Kidney (tissue), 11 donors: ENCODE data around the gene NPIPB6. TPM values are rescaled to one million over a fixed set of nuclear protein-coding genes. Genes with fewer than 3 reads are reported as not detected.
"Not testable (repeated sequence)": the region's sequence is repeated elsewhere in the genome, so short reads cannot be mapped to it uniquely, and the experiment has no call there.

Experiments used
- DNase-seq, 5 donors: peaks; one replicate each; pipeline ENCODE4 v3.0.0-alpha.2; 2013 to 2020
- FAIRE-seq: peaks from 2 replicates; lab custom pipeline; 2012; peaks lifted over from hg19 to GRCh38; lab: Jason Lieb, UNC
- H3K27ac ChIP-seq, 2 donors: one replicate each; pipeline ENCODE4 v1.7.0; 2013; ENCODE audit warnings: low read depth in 2 of 2, low read length in 2 of 2, inconsistent platforms in 1 of 2
- H3K27me3 ChIP-seq: one replicate; pipeline ENCODE4 v1.7.1; 2013; ENCODE audit warnings: low read length, inconsistent platforms; ENCODE audit not compliant: control insufficient read depth, insufficient read depth
- H3K36me3 ChIP-seq, 3 donors: one replicate each; pipeline versions ENCODE4 v1.7.0 to v1.7.1; 2013; ENCODE audit warnings: low read length in 3 of 3, control low read depth in 1 of 3, inconsistent platforms in 1 of 3; ENCODE audit not compliant: insufficient read depth in 3 of 3, control insufficient read depth in 2 of 3
- H3K4me1 ChIP-seq, 3 donors: one replicate each; pipeline versions ENCODE4 v1.7.0 to v1.7.1; 2013; ENCODE audit warnings: low read length in 3 of 3, inconsistent platforms in 1 of 3, low read depth in 1 of 3; ENCODE audit not compliant: control insufficient read depth in 2 of 3, insufficient read depth in 2 of 3
- H3K4me3 ChIP-seq, 3 donors: one replicate each; pipeline versions ENCODE4 v1.7.0 to v1.8.1; 2013; ENCODE audit warnings: low read length in 3 of 3, control low read depth in 1 of 3, inconsistent platforms in 1 of 3
- H3K9ac ChIP-seq, 3 donors: one replicate each; pipeline versions ENCODE4 v1.7.0 to v1.7.1; 2013; ENCODE audit warnings: low read length in 3 of 3, control low read depth in 1 of 3, inconsistent platforms in 1 of 3
- H3K9me3 ChIP-seq, 3 donors: one replicate each; pipeline versions ENCODE4 v1.7.0 to v1.7.1; 2013; ENCODE audit warnings: low read length in 3 of 3, control low read depth in 1 of 3, inconsistent platforms in 1 of 3; ENCODE audit not compliant: control insufficient read depth in 2 of 3, insufficient read depth in 1 of 3
- intact Hi-C: fragments of 100-400 bp; cut with DNase I; formaldehyde crosslinking; loops from one replicate; pipeline ENCODE4 v1.11.1; 2022
- polyA plus RNA-seq: library from polyadenylated mRNA; stranded (reverse); fragments of 350-450 nt; fragmentation: Illumina TruSeq; extraction: RNeasy Lipid Tissue Mini Kit (QIAGEN cat#74804); gene quantifications from one replicate; pipeline ENCODE4 v1.2.3, GENCODE V29; 2014; ENCODE audit warnings: low read depth, low replicate concordance; ENCODE audit not compliant: insufficient read depth
- total RNA-seq: library from RNA; stranded (reverse); fragmentation: NEBNext Ultra II Directional; extraction: Animal tissue kit (Norgen Biotek cat#: 25700); gene quantifications from one replicate; pipeline ENCODE4 v1.2.1, GENCODE V29; 2021
- donor health status: control.
- donor health status: control.
- donor health status: DM: yes; HTN: yes; CAD: no.
- donor health status: Normal renal cell carcinoma (clear cell type).

The NPIPB6 gene
- total and polyA plus RNA-seq, 2 donors from 2014 or later: 2.4 TPM; not detected in 1

DNA sequence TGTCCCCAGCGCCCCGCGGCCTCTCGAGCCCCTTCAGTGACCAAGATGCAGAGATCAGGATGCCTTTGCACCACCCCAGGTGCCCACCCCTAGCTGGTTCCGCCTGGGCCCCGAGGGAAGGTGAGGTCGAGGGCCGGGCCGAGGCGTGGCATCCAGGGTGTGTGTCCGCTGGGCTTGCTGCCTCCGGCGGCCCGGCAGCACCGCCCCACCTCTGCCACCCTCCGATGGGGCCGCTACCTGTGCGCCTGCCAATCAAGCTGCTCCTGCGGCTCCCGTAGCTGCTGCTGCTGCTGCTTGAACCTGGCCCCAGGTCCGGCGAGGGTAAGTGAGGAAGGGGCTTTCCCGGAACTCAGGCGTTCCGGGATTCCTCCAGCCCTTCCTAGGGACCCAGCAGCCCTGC, 11.0 kb upstream of the NPIPB6 start:
- H3K27ac ChIP-seq, FAIRE-seq, DNase-seq, H3K27me3 ChIP-seq, H3K4me3 ChIP-seq, intact Hi-C loops, H3K9ac ChIP-seq, H3K9me3 ChIP-seq, H3K36me3 ChIP-seq, H3K4me1 ChIP-seq: not testable (repeated sequence)

DNA sequence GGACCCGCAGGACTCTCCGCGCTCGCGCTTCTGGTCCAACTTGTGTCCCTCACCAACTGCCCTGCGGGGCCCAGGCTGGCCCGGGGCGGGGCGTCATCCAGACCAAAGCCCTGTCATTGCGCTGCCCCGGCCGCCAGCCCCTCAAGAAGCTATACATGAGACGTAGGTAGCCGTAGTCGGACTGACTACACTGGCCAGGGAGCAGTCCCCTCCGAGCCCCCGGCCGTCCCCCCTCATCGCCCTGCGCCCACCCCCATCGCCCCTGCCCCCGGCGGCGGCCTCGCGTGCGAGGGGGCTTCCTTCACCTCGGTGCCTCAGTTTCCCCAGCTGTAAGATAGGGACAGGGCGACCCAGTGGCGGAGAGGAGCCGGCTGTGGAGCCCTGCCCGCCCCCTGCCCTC, 4.6 kb upstream of the NPIPB6 start:
- H3K36me3 ChIP-seq, intact Hi-C loops, H3K9me3 ChIP-seq, H3K4me1 ChIP-seq, H3K4me3 ChIP-seq, H3K27ac ChIP-seq, H3K9ac ChIP-seq, H3K27me3 ChIP-seq, FAIRE-seq: not testable (repeated sequence)
- peak; percentile 1 to 45 (median 8) for DNase-seq

DNA sequence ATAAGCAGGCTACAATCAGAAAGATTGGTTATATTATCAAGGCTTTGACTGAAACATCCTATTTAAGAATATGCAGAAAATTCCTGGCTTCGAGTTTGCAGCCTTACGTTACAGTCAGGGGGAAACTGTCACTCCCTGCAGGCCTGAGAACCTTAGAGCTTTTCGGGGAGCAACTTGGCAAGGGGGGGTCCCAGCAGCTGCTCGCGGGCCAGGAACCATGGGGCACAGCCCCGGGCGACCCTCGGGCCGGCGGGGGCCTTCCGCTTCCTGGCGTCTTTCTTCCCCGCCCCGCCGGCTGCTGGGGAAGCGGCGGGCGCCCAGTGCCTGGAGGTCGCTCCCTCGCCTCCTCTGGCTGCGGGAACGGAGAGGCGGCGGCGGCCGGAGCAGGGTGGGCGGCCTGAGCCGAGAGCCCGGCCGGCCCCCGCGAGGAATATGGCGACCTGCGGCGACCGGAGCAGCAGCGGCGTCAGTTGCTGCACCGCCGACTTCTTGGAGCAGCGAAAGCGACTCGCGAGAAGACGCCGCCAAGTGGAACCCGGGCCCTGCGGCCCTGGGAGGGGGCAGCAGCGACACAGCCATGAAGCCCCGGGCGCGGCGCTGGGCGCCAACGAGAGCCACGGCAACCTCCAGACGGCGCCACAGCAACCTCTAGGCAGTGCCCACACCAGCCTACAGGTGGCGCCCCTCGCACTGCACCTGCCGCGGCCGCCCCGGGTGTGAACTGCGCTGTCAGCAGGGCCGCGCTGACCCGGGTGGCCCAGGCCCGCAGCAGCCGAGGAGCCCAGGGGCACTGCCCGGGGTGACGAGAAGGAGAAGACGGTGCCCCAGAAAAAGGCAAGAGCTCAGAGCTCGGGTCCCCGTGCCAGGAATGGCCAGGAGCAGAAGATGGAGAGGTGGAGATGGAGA, 1.2 kb upstream of the NPIPB6 start:
- H3K9me3 ChIP-seq, H3K27me3 ChIP-seq, H3K4me3 ChIP-seq, H3K36me3 ChIP-seq, H3K4me1 ChIP-seq, H3K9ac ChIP-seq, H3K27ac ChIP-seq, FAIRE-seq, intact Hi-C loops: not testable (repeated sequence)
- DNase-seq: peak in 1 of 5 donors; percentile 18

DNA sequence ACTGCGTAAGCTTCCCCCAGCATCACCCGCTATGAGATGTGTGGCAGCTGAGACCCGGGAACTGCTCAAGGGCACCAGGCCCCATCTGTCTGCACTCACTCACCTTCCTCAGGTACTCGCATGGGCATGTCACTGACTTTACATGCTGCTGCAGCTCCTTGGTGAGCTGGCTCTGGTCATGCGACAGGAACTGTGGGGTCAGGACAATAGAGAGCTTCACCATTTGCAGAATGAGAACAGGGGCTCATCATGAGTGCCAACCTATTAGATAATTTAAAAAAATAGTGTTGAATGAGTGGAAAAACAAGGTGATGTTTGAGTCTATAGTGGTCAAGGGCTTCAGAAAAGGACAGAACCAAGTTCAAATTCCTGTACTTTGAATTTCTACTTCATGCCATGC, 708 bp downstream of the NPIPB6 start:
- DNase-seq, H3K27me3 ChIP-seq: not testable (repeated sequence)

DNA sequence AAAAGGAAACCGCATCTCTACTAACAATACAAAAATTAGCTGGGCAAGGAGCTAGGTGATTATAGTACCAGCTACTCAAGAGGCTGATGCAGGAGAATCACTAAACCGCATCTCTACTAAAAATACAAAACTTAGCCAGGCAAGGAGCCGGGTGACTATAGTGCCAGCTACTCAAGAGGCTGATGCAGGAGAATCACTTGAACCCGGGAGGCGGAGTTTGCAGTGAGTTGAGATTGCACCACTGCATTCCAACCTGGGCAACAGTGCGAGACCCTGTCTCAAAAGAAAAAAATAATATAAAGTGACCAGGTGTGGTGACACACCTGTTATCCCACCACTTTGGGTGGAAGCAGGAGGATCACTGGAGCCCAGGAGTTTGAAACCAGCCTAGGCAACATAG, 25.1 kb downstream of the NPIPB6 start:
- H3K27me3 ChIP-seq, H3K9ac ChIP-seq, H3K4me1 ChIP-seq, H3K9me3 ChIP-seq, intact Hi-C loops, H3K36me3 ChIP-seq, FAIRE-seq, H3K4me3 ChIP-seq, H3K27ac ChIP-seq, DNase-seq: not testable (repeated sequence)

More for the DNA sequence above, 708 bp downstream of the NPIPB6 start:
- H3K4me3 ChIP-seq, H3K36me3 ChIP-seq, FAIRE-seq, H3K9me3 ChIP-seq, H3K27ac ChIP-seq, intact Hi-C loops, H3K9ac ChIP-seq, H3K4me1 ChIP-seq: not testable (repeated sequence)

DNA sequence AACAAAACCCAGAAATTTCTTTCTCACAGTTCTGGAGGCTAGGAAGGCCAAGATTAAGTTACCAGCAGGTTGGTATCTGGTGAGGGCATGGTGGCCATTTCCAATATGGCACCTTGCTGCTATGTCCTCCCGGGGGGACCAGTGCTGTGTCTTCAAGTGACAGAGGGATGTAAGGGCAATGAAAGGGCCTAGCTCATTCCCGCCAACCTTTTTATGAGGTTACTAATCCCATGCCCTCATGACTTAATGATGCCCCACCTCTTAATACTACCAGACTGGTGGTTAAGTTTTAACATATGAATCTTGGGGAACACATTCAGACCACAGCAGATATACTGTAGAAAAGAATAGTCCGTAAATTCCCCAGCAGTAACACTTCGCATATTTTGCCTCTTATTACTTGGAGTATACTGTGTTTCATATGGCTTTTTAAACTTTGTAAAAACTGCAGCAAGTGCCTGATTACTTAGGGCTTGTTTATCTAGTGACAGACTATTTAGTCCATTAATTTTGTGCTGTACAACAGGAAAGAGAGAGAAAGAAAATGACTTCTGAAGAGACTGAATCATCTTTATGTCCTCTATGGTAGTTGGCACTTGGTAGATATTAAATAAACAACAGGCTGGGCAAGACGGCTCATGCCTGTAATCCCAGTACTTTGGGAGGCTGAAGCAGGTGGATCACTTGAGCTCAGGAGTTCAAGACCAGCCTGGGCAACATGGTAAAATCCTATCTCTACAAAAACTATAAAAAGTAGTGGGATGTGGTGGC, 26.2 kb downstream of the NPIPB6 start:
- H3K4me3 ChIP-seq, H3K36me3 ChIP-seq, H3K9ac ChIP-seq, H3K4me1 ChIP-seq, H3K27ac ChIP-seq, H3K27me3 ChIP-seq, H3K9me3 ChIP-seq, DNase-seq, FAIRE-seq, intact Hi-C loops: not testable (repeated sequence)

DNA sequence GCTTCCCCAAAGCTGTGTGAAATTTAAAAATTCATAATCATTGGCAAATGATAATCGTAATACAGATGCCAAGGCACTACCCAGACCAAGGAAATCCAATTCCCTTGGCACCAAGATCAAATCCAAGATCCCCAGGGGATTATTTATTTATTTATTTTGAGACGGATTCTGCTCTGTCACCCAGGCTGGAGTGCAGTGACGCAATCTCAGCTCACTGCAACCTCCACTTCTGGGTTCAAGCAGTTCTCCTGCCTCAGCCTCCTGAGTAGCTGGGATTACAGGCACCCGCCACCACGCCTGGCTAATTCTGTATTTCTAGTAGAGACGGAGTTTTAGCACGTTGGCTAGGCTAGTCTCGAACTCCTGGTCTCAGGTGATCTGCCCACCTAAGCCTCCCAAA, 27.6 kb downstream of the NPIPB6 start:
- FAIRE-seq, DNase-seq: not testable (repeated sequence)

DNA sequence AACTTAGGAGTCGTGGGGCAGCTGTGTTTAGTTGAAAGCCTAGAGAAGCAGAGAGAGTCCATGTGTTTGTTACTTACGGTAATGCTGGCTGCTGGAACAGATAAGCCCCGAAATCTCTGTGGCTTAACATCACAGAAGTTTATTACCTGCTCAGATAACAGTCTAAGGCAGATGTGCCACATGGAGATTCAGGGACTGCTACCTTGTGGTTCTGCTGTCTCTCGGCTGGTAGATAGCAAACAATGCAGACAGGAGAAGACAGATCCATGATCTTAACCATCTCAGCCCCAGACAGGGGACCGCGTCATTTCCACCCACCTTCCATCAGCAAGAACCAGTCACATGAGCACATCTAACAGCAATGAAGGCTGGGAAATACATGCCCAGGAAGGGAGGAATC, 30.7 kb downstream of the NPIPB6 start:
- intact Hi-C loops, H3K27ac ChIP-seq, H3K27me3 ChIP-seq, H3K4me3 ChIP-seq, H3K9ac ChIP-seq, H3K4me1 ChIP-seq, DNase-seq, FAIRE-seq, H3K9me3 ChIP-seq, H3K36me3 ChIP-seq: not testable (repeated sequence)

More for the DNA sequence above, 27.6 kb downstream of the NPIPB6 start:
- H3K4me3 ChIP-seq, H3K27ac ChIP-seq, H3K9ac ChIP-seq, H3K9me3 ChIP-seq, H3K27me3 ChIP-seq, H3K4me1 ChIP-seq, H3K36me3 ChIP-seq, intact Hi-C loops: not testable (repeated sequence)
